ENCODE measurements around the gene GGA2.
A peak's percentile ranks its signal among the peaks of the same experiment; 100 is the strongest.
"Not testable (repeated sequence)": the region's sequence is repeated elsewhere in the genome, so short reads cannot be mapped to it uniquely, and the experiment has no call there.

The GGA2 gene

DNA sequence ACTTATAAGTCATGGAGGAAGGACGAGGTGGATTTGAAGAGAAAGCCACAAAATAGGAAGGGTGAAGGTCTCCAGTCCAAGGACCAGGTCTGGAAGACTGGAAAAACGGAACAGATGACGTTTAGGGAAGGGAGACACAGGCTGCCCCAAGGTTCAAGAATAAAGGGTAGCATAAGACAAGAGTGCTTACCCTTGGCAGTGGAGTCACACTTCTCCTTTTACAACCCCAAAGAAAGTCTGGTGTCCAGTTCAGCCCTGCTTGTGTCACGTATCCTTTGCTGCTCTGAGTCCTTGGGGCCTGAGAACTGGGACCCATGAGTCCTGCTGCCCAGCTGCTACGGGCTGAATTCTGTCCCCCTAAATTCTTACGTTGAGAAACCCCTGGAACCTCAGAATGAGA is 13.0 kb upstream of the GGA2 start:
- DNase-seq: no peak

DNA sequence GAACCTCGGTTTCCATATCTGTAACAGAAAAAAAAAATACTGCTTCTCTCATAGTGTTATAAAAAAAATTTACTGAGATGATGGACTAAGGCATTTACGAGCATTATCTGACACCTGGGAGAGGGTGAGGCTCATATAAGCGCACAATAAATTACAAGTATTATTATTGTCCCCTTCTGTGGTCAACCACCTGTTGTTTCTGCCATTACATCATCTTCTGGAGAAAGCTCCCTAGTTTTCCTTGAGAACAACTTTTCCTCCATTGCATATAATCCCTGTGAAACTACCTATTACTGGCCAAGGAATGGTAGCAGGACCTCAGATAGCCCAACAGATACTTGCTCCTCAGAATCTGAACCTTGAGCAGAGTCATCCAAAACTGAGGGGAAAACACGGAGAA is 11.7 kb upstream of the GGA2 start:
- DNase-seq: no peak

DNA sequence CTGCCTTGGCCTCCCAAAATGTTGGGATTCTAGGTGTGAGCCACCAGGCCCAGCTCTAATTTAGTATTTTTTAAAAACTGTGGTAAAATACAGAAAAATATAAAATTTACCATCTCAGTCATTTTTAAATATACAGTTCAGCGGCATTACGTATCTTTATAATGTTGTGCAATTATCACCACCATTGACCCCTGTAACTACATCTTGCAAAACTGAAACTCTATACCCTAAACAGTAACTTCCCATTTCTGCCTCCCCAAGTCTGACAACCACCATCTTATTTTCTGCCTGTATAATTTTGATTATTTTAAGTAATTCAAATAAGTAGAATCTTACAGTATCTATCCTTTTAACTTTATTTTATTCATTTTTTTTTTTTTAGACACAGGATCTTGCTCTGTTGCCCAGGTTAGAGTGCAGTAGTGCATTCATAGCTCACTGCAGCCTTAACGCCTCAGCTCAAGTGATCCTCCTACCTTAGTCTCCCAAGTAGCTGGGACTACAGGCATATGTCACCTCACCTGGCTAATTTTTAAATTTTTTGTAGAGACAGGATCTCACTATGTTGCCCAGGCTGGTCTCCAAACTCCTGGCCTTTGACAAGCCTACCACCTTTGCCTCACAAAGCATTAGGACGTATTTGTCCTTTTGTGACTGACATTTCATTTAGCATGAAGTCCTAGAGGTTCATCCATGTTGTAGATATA is 10.9 kb upstream of the GGA2 start:
- no peak for DNase-seq

DNA sequence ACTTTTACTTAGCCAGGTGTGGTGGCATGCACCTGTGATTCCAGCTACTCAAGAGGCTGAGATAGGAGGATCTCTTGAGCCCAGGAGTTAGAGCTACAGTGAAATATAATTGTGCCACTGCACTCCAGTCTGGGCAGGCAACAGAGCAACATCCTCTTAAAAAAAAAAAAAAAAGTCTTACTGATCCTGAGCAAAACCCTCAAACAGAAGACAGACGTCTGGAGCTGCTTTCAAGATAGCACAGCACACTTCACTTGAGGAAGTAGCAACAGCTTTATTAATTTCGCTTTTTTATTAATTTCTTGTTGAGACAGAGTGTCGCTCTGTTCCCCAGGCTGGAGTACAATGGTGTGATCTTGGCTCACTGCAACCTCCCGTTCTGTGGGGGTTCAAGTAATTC is 10.2 kb upstream of the GGA2 start:
- DNase-seq: no peak

DNA sequence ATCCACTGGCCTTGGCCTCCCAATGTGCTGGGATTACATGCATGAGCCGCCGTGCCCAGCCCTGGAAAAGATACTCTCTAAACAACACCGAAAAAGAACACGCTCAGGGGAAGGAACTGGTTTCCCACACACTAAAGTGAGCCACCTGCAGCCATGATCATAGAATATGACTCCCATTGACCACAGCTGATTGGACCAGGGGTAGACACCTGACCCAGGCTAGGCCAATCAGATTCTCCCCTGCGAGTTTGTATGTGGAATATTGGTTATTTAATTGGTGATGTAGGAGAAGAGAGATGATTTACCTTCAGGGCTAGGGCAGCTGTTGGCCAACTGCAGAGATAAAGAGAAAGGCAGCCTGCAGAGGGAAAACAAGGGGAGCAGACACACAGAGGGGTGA is 9.0 kb upstream of the GGA2 start:
- DNase-seq: no peak

DNA sequence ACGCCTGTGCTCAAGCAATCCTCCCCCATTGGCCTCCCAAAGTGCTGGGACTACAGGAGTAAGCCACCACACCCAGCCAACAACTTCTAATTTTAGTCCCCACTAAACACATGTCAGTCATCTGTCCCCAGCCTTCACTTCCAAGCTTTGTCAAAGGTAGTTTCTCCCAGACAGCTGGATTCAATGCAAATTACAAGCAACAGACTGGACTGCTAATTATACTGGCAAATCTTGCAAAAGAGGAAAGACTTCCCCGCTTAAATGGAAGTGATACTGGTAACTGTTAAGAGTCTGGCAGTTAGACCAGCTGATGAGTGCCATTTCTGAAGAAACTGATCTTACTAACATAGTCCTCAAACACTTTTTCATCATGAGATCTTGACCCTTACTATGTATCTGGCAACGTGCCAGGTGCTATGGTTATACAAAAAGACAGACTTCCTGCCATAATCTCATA is 8.2 kb upstream of the GGA2 start:
- DNase-seq: no peak

DNA sequence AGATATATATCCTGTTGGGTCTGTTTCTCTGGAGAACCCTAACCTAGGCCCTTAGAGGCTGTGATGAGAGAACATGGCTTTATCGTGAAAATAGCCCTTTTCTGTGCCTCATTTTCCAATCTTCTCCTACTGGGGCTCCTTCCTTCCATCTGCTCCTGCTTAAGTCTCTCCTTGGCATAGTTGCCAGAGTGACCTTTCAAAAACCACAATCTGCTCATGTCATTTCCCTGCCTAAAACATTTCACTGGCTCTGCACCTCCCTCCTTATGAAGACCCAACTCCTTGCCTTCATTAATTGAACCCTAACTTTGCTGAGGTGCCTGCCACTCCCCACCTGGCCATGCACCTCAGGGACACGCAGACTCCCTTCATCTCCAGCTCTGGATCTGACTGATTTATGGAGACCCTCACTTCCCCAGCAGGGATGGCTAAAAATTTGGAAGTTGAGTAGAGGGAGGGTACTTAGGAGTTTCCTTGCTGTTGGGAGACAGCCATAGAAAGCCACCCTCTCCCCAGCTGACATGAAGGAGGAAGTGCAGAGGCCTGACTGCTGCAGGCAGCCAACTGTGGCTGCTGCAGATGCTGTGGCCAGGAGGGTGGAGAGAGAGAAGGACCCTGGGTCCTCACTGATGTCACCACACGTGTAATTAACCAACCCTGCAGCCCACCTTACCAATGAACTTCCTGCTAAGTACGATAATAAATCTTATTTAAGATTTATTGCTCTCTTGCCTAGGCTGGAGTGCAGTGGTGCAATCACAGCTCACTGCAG is 6.3 kb upstream of the GGA2 start:
- no peak for DNase-seq

DNA sequence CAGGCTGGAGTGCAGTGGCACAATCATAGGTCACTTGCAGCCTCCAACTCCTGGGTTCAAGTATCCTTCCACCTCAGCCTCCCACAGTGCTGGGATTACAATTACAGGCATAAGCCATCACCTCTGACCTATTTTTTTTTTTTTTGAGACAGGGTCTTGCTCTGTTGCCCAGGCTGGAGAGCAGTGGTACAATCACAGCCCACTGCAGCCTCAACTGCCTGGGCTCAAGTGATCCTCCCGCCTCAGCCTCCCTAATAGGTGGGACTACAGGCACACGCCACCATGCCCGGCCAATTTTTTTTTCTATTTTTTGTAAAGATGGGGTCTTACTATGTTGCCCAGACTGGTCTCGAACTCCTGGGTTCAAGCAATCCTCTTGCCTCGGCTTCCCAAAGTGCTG is 5.6 kb upstream of the GGA2 start:
- DNase-seq: no peak

DNA sequence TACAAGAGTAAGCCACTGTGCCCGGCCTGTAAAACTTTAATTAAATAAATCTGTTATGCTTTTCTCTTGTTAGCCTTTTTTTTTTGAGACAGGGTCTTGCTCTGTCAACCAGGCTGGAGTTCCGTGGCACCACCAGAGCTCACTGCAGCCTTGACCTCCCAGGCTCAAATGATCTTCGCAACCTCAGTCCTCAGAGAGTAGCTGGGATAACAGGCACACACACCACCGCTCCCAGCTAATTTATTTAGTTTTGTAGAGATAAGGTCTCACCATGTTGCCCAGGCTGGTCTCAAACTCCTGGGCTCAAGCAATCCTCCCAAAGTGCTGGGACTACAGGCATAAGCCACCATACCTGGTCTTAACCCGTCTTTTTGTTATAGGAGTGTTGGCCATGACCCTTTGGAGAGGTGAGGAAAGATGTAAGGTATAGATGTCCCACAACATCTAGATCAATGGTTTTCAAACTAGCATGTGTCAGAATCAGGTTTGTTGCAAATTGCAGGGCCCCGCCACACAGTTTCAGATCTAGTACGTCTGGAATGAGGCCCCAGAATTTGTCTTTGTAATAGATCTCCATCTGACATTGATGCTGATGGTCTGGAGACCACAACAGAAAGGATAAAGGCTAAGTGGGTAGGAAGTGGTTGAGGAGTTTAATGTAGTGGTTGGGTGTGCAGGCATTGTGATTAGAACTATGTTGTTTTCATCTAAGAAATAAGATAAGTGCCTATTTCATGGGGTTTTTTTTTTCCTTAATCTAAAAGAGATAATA is 4.3 kb upstream of the GGA2 start:
- DNase-seq: no peak

DNA sequence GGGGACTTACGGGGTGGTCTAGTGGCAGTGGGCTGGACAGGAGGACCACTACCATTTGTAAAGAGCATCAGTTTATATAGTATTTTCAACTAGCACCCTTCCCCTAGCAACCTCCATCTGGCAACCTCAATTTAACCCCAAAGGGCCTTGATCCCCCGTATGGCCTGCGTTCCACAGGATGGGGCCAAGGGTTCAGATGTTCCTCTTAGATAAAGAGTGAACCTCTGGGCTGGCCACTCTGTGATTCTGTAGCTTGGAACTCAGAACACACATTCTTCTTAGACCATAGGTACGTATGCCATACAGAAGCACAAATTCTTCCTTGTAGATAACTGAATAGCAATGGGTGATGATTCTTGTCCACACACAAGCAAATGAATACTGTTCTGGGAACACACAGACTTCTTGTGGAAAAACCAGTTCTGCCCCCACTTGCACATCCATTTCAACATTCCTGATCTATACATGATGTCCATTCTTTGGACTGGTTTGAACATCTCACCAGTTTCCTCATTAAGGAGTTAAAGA is 1.9 kb upstream of the GGA2 start:
- no peak for DNase-seq

DNA sequence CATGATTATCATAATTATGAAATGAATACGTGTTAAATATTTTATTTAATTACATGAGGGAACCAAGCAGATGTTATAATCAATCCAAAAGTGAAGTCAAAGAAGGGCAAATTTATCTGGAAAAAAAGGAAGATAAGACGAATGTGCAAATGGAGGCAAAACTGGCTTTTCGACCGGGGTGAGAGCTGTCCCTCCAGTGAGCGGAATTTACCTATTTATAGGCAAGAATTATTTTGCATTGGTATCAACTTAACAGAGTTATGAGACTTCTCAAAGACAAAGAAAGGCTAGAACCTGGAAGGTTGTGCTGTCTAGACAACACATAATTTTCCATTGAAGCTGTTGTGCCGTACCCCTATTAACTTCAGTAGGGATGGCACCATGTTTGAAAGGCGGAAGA is 1.4 kb upstream of the GGA2 start:
- no peak for DNase-seq

DNA sequence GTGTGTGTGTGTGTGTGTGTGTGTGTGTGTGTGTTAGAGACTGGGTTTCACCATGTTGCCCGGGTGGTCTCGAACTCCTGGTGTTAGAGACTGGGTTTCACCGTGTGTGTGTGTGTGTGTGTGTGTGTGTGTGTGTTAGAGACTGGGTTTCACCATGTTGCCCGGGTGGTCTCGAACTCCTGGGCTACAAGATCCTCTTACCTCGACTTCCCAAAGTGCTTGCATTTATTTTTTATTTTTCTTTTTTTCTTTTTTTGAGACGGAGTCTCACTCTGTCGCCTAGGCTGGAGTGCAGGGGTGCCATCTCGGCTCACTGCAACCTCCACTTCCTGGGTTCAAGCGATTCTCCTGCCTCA is 599 bp upstream of the GGA2 start:
- DNase-seq: not testable (repeated sequence)

DNA sequence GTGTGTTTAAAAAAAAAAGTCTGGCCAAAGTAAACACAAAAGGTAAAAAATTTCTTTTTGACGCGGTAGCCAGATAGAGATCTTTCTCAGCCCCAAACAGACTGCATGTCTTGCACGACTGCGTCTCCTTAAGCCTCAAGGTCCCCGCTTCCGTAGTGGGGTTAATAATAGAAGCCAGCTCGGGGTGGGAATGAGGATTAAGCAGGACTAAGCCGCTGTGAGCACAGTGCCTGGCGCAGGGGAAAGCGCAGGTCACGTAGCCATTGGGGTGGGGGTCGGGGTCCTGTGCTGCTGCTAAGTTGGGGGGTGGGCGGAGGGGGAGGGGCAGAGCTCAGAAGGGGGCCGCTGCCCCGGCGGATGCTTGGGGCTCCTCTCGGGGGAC is 521 bp downstream of the GGA2 start:
- no peak for DNase-seq

DNA sequence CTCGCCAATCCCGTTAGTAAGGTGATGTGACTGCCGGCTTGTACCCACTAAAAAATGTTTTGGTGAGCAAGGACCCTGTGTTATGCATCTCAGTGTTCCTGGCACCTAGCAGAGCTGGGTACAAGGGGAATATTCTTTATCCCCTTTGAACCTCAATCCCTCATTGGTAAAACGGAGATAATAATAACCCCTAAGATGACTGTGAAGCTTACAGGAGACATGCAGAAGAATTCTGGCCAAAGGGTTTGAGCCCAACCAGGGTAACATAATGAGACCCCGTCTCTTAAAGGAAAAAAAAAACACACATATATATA is 896 bp downstream of the GGA2 start:
- no peak for DNase-seq

DNA sequence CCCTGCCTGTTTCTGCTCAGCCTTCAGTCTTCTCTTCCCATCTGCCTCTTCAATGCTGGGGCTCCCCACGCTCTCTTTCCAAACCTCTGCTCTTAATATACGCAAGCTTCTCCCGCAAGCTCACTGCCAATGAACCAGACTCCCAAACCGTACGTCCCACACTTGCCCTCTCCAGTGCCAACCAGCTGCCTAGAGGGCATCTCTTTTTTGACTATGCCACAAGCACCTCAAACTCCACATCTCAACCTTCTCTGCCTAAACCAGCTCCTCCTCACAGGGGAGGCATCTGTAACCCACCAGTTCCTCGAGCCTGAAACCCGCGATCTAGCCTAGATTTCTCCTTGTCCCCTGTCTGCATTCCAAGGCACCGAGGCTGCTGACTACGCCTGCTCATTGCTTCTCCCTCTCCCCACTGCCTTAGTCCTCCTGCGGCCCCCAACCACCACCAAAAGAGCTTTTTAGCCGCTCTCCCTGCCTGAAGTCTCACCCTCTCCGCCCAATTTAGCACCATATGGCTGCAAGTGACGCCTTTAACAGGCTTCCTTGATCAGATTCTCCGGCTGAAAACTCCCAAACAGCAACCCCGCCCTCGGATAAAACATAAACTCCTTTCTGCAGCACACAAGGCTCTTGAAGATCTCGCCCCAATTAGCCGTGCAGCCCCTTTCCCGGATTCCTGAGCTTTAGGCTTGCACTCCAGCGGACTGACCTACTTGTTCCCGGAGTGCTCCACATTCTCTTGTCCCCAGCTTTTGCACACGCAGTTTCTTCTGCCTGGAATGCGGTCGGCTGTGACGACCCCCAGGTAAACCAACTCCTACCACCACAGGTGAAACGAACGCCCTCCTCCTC is 1.5 kb downstream of the GGA2 start:
- no peak for DNase-seq

DNA sequence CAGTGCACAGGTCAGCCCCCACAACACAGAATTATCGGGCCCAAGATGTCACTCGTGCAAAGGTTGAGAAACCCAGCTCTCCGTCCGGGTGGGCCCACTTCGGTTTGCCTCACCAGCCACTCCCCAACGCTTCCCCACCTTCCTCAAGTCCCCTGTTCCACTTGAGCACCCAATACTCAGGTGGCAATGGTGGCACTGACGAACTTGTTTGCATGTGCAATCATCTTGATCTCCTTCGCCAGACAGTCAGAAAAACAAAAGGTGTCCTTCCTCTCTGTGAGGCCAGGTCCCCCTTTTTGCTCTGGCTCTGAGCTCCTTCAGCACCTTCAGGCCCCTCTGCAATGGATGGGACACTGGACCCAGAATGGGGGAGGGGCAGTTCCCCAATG is 3.7 kb downstream of the GGA2 start:
- no peak for DNase-seq

DNA sequence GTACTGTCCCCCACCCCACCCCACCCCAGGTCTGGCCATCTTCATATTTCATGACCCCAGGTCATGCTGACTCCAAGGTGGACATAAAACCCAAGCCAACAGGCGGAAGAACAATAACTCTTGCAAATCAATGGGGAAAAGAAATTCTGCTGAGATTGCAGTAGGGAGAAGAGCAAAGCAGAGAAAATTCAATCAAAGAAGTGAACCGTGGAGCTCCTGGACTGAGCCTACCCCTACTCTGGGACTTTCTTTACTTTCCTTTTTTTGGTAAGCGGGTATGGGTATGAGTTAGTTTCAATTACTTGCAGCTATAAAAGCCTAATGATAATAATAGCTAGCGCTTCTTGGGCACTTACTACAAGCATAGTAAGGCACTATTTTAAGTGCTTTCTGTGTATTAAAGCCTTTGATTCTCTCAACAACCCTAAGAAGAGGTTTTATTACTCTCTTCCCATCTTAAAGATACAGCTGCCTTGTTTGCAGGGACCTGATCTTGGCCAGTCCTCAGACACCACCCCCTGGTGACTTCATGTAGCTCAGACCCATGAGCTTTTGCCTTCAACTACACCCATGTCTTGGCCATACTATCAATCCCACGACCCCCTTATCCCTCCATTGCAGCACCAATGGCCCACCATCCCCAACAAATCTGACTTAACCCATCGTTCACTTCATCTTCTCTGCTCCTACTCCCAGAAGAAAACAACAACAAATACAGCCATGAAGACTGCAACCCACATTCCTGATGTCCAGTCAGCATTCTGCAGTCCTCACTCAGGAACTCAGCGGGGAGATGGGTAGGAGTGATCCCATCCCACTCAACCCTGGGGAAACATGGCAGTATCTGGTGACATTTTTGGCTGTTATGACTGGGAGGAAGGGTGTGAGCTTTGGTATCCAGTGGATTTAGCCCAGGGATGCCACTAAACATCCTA is 4.4 kb downstream of the GGA2 start:
- no peak for DNase-seq

DNA sequence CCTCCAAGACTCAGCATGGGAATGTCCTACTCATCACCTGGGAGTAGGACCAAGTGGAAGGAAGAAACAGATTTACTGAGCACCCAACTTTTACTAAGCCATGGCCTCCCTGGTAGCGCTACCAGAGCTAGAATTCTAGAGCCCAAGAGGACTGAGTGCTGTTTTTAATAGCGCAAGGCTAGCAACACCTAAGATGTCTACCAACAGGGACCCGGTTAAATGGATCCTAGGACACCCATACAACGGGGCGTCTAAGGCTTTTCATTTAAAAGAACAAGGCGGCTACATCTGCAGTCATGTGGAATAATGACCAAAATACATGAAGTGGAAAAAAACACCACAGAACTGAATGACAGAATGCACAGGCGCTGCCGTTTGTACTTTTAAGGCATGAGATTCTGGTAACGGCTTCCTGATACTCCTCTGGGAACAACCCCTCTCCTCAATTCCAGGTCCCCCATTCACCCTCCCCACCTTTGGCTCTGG is 5.1 kb downstream of the GGA2 start:
- no peak for DNase-seq

DNA sequence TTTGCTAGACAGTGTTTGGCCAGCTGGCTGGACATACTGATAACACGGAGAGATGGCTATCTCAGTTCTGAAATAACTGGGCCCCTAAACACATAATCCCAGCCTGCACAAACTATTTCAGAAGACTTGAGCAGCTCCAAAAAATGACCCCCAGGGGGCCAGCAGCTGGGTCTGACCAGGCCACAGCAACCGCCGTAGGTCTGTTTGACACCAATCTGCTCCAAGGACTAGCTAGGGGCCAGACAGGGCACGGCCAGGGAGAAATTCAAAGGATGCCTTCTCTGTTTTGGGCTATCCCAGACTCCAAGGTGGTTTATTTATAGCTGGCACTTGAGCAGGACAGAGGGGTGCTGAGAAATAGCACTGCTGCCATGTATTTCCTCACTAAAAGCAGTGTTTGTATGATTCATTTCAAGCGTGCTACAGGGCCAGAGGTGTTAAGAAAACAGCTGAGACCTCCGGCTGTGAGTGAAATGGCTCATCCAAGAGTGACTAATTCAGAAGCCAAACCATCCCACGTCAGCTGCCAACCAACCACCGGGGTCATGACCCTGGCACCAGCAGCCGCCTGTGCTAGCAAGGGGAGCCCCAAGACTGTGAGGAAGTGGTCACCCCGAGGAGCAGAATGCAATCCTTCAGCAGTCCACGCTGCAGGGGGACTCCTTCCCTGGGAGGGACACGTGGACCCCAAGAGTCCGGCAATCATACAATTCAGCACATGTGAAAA is 5.7 kb downstream of the GGA2 start:
- DNase-seq: peak; percentile 29

DNA sequence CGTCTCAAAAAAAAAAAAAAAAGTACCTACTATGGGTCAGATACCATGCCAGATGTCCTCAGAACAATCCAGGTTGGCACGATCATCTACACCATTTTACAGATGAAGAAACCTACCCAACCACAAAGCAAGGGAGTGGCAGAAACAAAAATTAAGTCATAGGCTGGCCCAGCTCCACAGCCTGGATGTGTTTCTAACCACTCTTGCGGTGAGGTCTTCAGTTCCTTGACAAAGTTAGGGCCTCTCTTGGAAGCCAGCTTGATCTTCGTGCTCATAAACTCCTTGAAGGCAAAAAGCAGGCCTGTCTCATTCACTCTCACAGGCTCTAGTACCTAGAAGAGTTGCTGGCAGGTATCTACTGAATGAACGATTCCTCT is 6.2 kb downstream of the GGA2 start:
- DNase-seq: no peak

DNA sequence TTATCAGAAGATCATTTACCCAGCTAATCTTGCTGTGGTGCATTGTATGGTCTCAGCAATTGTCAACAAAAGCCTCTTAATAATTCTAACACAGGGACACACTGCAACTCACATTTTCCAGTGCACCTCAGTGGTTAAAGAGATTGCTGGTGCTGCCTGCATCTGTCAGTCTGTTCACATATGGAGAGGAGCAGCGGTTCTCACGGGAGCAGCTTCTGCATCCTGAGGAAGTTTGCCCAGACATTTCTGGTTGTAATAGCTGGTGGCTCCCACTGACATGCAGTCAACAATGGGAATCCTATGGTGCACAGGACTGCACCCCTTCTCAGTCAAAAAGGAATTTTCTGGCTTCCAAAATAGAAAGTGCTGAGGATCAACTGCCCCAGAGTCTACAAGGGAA is 7.8 kb downstream of the GGA2 start:
- DNase-seq: no peak
